GM18520 (cell line): ENCODE measurements around the gene POLR2J2.
"Not testable (repeated sequence)": the region's sequence is repeated elsewhere in the genome, so short reads cannot be mapped to it uniquely, and the experiment has no call there.

ENCODE experiments used
- ATAC-seq: cut with Tn5 transposase; IDR thresholded peaks from one replicate; pipeline ENCODE4 v1.9.1; 2021; ENCODE audit not compliant: unreplicated experiment

POLR2J2 gene

DNA sequence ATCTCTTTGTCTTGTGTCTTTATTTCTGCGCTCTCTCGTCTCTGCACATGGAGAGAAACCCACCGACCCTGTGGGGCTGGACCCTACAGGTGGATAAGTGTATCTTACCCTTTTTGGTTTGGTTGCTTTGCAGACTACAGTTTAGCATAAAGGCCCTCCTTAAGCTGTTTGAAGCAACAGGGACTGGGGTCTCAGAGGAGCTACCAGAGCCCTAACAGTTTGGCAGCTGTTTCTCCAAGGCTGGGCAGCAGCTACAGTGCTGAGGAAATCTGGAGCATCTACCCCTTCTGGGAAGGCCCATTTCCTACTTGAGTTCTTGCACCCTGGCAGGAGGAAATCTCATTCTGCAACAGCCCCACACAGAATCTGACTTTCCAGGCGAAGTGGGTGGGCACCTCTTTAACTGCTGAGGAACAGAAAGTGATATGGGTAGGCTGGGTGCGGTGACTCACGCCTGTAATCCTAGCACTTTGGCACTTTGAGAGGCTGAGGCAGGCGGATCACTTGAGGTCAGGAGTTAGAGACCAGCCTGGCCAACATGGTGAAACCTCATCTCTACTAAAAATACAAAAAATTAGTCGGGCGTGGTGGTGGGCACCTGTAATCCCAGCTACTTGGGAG, 2.1 kb upstream of the POLR2J2 start:
- not testable (repeated sequence) for ATAC-seq

DNA sequence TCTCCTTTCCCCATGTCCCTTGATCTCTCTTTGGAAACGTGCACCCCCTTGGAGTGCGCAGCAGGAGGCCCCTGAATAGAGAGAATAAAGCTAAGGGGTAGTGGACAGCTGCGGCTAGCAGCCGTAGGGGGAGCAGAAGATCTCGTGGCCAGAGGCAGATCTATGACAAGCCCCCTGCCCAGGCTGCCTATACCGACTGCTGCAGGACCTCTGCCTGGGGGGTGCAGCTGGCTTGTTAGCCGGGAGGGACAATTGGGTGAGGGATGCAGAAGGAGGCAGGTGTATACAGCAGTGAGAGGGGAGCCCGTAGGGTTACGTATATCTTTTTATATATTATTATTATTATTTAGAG, 469 bp upstream of the POLR2J2 start:
- ATAC-seq: peak; percentile 16

DNA sequence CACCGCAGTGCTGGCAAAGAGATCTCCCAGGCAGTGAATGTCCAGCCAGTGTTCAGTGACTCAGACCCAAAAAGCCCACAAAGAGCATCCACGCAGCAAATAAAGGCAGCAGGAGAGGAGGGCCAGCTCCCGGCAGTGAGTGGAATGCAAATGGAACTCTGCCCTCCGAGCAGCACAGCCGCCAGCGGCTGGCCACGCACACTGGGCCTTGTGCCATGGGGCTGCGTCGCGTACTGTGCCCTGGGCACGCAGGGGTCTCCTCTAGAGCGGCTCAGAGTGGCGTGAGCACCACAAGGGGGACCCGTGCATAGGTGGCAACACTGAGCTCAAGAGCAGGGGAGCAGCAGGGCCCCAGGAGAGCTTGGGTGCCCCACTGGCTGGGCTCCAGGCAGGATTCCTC, 3.9 kb downstream of the POLR2J2 start:
- ATAC-seq: not testable (repeated sequence)

DNA sequence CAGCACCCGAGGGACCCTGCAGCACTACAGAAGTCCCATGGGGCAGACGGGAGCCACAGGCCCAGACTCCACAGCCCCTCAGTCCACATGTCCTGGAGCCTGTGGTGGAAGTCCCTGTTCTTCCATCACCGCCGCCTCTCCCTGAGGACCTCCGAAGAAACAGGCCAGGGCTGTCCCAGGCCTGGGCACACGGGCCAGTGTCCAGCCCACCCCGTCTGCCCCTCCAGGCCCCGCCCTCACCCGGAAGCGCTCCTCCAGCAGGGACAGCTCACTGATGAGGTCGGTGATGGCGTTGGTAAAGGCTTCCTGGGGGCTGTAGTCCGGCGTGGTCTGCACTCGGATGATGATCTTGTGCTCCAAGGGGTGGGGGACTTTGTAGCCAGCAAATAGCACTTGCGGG, 4.6 kb downstream of the POLR2J2 start:
- ATAC-seq: not testable (repeated sequence)

DNA sequence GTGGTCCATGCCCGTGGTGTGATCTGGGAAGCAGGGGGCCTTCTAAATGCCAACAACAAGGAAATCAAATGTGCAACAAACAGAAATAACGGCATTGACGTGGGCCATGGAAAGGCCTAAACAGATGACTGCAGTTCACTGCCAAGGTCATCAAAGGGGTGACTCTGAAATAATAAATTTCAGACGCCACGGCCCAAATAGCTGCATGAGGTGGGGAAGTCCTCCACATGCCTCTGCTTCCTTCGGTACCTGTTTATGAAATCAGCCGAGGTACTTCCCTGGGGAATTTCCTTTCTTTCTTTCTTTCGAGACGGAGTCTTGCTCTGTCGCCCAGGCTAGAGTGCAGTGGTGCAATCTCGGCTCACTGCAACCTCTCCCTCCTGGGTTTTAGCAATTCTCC, 6.7 kb downstream of the POLR2J2 start:
- not testable (repeated sequence) for ATAC-seq

DNA sequence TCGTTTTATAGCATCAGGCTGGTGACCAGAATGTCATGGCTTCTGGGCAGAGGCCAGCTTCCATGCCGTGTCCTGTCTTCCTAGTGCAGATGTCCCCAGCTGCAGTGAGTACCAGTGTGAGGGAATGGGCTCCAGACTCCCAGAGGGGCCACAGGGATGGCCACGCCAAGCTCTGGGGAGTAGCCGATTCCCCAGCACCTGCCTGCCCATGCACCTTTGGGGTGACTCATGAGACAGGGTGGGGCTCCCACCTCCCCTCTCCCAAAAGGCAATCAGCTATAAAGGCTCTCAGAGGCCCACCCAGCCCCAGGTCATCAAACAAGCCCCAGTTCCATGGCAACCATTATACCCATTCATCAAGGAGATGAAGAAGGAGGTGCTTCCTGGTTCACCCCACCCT, 21.5 kb downstream of the POLR2J2 start, which contains the start of gene SPDYE2B:
TSS of gene SPDYE2B (plus strand) at position 396 of the 400 bp plus-strand sequence. CDS start 2,030 bp downstream, outside the sequence.
- not testable (repeated sequence) for ATAC-seq

DNA sequence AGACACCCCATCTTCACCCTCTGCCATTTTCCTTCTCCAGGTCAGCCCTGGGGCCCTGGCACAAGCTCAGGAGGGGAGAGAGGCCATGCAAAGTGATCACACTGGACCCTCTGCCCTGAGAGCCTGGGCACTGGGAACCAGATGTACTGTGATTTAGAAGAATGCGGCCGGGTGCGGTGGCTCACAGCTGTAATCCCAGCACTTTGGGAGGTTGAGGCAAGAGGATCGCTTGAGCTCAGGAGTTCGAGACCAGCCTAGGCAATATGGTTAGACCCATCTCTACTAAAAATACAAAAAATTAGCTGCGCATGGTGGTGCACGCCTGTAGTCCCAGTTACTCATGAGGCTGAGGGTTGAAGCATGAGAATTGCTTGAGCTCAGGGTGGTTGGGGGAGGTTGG, 23.6 kb downstream of the POLR2J2 start:
- not testable (repeated sequence) for ATAC-seq

DNA sequence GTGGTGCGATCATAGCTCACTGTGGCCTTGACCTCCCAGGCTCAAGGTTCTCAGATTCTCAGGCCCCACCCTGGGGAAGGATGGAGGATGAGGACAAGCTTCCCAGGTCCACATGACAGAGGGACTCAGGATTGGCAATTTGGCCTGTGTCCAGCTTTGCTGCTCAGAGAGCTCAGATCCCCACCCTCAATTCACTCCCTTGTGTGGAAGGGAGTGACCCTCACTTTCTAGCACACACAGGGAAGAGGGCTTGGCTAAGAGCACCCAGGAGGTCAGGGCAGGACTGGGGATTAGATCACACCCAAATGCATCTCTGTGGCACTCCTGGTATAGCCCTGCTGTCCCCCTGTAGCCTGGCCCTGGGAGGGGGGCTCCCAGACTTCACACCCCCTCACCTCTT, 28.1 kb downstream of the POLR2J2 start:
- ATAC-seq: not testable (repeated sequence)

DNA sequence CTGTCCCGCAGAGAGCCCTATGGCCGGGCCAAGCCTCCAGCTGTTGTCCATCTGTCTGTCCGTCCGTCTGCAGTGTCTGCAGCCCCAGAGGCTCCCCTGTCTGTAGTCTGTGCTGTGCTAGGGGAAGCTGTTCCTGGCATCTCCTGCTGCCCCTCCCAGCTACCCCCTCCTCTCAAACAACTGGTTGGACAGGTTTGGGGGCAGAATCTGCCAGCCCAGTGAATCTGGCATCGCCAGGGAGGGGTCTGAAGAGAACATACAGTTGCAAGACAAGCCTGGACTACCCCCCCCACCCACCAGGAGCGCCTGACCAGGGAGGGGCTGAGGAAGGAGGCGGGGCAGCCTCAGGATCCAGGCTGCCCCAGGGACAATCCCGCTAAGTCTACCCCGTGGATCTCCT, 28.8 kb downstream of the POLR2J2 start, which contains the start of gene UPK3BL1:
TSS of gene UPK3BL1 (minus strand) at position 101 of the 400 bp plus-strand sequence. CDS start at position 51, 50 bp downstream.
- not testable (repeated sequence) for ATAC-seq

DNA sequence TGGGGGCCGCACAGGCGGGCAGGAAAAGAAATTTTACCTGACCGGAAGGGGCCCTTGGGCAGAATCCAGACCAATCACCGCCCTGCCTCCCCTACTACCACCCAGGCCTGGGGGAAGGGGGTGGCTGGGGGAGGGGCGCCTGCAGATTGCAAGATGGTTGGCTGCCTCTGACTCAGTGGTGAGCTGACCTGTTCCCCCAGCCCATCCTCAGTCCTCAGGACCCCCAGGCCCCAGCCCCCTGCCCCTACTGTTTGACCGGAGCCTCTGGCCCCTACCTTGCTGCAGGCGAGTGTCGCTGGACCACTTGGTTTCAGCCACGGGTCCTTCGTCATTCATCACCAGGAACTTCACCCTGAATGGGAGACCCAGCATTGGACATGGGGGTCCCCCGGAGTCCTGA, 32.6 kb downstream of the POLR2J2 start:
- not testable (repeated sequence) for ATAC-seq

DNA sequence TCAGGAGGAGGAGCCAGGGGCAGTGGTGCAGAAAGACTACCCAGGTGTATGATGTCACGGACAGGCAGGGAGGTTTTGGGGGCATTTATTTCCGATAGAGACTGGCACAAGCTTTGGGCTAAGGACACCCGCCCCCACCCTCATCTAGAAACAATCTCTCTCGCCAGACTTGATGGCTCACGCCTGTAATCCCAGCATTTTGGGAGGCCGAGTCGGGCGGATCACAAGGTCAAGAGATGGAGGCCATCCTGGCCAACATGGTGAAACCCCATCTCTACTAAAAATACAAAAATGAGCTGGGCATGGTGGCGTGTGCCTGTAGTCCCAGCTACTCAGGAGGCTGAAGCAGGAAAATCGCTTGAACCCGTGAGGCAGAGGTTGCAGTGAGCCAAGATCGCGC, 34.5 kb downstream of the POLR2J2 start:
- not testable (repeated sequence) for ATAC-seq

DNA sequence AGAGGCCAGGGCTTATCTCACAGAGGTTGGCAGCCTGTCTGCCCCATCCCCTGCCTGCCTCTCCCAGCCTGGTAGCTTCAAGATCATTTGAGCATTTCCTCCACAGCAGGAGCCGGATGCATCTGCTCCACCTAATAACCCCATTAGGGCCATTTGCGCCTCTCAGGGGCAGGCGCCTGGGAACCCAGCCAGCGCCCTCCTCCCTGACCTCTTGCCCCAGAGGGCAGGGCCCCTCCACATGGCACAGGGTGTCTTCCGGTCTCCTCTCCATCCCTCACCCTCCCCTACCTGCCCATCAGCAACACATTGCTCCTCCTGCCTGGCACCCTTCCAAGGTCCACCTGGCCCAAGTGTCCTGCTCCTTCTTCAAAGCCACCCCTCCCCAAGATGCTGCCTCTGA, 36.1 kb downstream of the POLR2J2 start:
- ATAC-seq: not testable (repeated sequence)

DNA sequence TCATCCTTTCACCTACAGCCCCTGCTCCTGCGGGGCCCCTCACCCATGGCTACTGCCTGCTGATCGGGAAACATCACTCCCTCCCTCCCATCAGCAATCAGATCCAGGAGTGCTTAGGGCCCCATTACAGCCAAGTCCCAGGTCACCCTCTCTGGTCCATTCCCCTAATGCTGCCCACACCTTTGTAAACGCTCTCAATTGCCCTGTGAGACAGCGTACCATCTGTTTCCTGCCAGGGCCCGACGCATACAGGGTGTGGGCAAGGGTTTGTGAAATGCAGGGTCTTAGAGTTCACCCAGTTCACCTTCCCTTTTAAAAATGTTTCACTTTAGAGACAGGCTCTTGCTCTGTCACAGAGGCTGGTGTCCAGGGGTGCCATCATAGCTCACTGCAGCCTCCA, 37.2 kb downstream of the POLR2J2 start:
- ATAC-seq: not testable (repeated sequence)

DNA sequence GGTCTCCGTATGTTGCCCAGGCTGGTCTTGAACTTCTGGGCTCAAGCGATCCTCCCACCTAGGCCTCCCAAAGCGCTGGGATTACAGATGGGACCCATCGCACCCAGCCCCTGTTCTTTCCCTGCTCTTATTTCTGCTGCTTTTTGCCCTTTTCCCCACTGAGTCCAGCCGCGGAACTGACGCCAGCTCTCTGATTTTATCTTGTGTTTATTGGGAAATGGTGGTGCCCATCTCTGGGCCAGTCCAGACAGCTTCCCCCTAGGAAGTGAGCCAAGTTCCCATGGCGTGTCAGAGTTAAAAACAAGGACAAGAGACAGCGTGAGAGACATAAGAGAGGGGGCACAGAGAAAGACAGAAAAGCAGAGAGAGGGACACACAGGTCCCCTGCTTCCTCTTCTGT, 40.8 kb downstream of the POLR2J2 start:
- ATAC-seq: not testable (repeated sequence)

DNA sequence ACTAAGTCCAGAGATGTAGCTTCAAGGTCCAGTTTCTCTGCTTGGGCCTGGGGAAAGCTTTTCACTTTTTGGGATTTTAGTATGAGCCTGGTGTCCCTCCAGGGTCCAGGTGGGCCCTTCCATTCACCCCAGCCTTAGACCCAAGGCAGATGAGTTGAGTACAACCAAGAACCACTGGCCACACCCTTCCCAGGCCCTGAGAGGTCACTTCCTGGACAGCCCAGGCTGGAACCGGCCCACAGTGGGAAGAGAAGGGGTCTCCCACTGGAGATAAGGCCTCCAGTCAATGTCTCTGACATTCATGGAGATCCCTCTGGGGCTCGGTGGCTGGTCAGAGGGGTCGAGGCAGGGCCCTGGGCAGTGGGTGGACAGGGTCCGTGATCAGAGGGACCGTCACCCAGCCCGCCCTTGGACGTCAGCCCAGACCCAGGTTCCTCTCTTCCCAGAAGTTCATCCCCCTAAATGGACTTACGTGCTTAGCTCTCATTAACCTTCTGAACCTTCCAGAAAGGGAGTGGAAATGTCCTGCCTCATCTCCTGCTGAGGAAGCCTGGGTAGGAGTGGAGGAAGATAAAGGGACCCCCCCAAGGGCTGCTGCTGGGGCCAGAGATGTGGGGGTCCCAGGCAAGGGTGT, 44.1 kb downstream of the POLR2J2 start:
- not testable (repeated sequence) for ATAC-seq

DNA sequence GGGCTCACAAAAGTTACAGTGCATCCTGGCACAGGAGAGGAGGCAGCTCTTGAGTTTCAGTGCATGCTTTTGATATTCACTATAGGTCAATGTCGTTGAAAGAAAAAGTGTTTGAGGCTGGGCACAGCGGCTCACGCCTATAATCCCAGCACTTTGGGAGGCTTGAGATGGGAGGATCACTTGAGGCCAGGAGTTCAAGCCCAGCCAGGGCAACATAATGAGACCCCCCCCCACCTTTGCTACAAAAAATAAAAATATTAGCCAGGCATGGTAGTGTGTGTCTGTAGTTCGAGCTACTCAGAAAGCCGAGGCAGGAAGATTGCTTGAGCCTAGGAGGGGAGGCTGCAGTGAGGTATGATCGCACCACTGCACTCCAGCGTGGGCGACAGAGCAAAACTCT, 53.3 kb downstream of the POLR2J2 start:
- not testable (repeated sequence) for ATAC-seq

DNA sequence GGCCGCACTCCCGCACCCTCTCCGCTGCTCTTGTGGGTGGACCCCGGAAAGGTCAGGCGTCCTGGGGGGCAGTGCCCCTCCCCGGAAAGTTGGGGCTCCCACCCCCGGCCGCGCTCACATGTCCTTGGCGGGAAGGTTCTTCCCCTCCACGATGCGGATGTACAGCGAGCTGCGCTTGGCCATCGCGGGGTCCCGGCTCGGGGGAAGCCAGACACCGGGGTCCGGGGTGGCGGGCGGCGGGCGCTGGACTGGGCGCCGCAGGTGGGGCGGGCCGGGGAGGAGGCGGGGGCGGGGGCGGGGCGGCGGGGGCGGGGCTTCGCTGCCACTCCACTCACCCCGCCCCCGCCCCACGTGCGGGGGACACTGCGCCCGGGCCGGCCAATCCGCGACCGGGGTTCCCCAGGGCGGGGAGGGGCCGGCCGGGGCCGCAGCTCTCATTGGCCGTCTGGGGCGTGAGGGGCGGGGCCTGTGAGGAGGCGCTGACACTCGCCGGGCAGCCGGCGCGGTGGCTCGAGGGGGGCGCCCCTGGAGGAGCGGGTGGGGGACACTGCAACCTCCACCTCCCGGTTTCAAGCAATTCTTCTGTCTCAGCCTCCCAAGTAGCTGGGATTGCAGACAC, 54.8 kb downstream of the POLR2J2 start, which contains the start of gene RASA4:
TSS of gene RASA4 (minus strand) at position 250 of the 619 bp plus-strand sequence. CDS start at position 183, 67 bp downstream.
- ATAC-seq: peak; percentile 45
